Neural cell (in vitro differentiated cells): Measurements from ENCODE around the gene MAD1L1. TPM values are rescaled to one million over a fixed set of nuclear protein-coding genes. Genes with fewer than 3 reads are reported as not detected.

Experiments used
- H2AFZ ChIP-seq: fragments of 200-600, 300-800 bp; sonication (generic), shearing (Covaris generic); 2 replicates; pipeline ENCODE4 v1.6.0; 2014; ENCODE audit warnings: low read depth, mild to moderate bottlenecking, antibody characterized with exemption, low read length, moderate library complexity
- H3F3A ChIP-seq: fragments of 200-600 bp; shearing (Covaris generic); 2 replicates; pipeline ENCODE4 v1.6.1; 2016; ENCODE audit warnings: mild to moderate bottlenecking, moderate library complexity, mixed read lengths, antibody characterized with exemption, low read length; ENCODE audit not compliant: insufficient read depth, poor library complexity, severe bottlenecking
- H3K27ac ChIP-seq: fragments of 200-600, 300-800 bp; sonication (generic), shearing (Covaris generic); 2 replicates; pipeline ENCODE4 v1.5.1; 2014; ENCODE audit warnings: mild to moderate bottlenecking, low read length, moderate library complexity
- H3K27me3 ChIP-seq: fragments of 300-800, 200-600 bp; sonication (generic), shearing (Covaris generic); 2 replicates; pipeline ENCODE4 v1.6.0; 2014; ENCODE audit warnings: mild to moderate bottlenecking, low read depth, low read length, moderate library complexity; ENCODE audit not compliant: insufficient read depth
- H3K36me3 ChIP-seq: fragments of 300-800, 200-600 bp; sonication (generic), shearing (Covaris generic); 2 replicates; pipeline ENCODE4 v1.5.1; 2014; ENCODE audit warnings: mild to moderate bottlenecking, antibody characterized with exemption, low read length, moderate library complexity; ENCODE audit not compliant: insufficient read depth
- H3K4me2 ChIP-seq: fragments of 300-800, 200-600 bp; sonication (generic), shearing (Covaris generic); 2 replicates; pipeline ENCODE4 v1.6.0; 2014; ENCODE audit warnings: mild to moderate bottlenecking, low read length
- H3K4me3 ChIP-seq: fragments of 300-800, 200-600 bp; sonication (generic), shearing (Covaris generic); 2 replicates; pipeline ENCODE4 v1.5.1; 2014; ENCODE audit warnings: mild to moderate bottlenecking, low read length, moderate library complexity
- H3K79me2 ChIP-seq: fragments of 200-600 bp; shearing (Covaris generic); replicated peaks from 2 replicates; pipeline ENCODE4 v1.6.0; 2014; ENCODE audit warnings: mild to moderate bottlenecking, low read length, moderate library complexity; ENCODE audit not compliant: insufficient read depth
- H3K9ac ChIP-seq: fragments of 300-800, 200-600 bp; sonication (generic), shearing (Covaris generic); 2 replicates; pipeline ENCODE4 v1.6.1; 2016; ENCODE audit warnings: mild to moderate bottlenecking, low read length, mixed read lengths
- H3K9me2 ChIP-seq: fragments of 200-600 bp; shearing (Covaris generic); 2 replicates; pipeline ENCODE4 v1.6.1; 2016; ENCODE audit warnings: mild to moderate bottlenecking, low read length, mixed read lengths; ENCODE audit not compliant: insufficient read depth
- H3K9me3 ChIP-seq: fragments of 200-600, 300-800 bp; sonication (generic), shearing (Covaris generic); 2 replicates; pipeline ENCODE4 v1.6.1; 2016; ENCODE audit warnings: mild to moderate bottlenecking, mixed run types, low read length, moderate library complexity, mixed read lengths
- H4K20me1 ChIP-seq: fragments of 200-600 bp; shearing (Covaris generic); 2 replicates; pipeline ENCODE4 v1.6.1; 2016; ENCODE audit warnings: mild to moderate bottlenecking, mixed run types; ENCODE audit not compliant: insufficient read depth
- EP300 ChIP-seq: fragments of 450-650 bp; conservative IDR thresholded peaks from 2 replicates; pipeline ENCODE4 v1.6.1; 2014; ENCODE audit warnings: antibody characterized with exemption, mild to moderate bottlenecking, moderate library complexity; ENCODE audit not compliant: poor library complexity, severe bottlenecking
- EZH2 ChIP-seq: fragments of 200-600, 300-800 bp; shearing (Covaris generic), sonication (generic); IDR thresholded peaks from 2 replicates; pipeline ENCODE4 v1.6.1; 2014; ENCODE audit warnings: antibody characterized with exemption, low read length, borderline replicate concordance, mild to moderate bottlenecking; ENCODE audit not compliant: insufficient read depth, poor library complexity, severe bottlenecking
- MXI1 ChIP-seq: fragments of 450-650 bp; conservative IDR thresholded peaks from 2 replicates; pipeline ENCODE4 v1.6.1; 2014; ENCODE audit warnings: antibody characterized with exemption, mild to moderate bottlenecking; ENCODE audit not compliant: poor library complexity, severe bottlenecking
- POLR2AphosphoS5 ChIP-seq: IDR thresholded peaks from 2 replicates; pipeline ENCODE4 v1.6.1; 2012
- RAD21 ChIP-seq: fragments of 450-650 bp; conservative IDR thresholded peaks from 2 replicates; pipeline ENCODE4 v1.6.1; 2014; ENCODE audit warnings: antibody characterized with exemption, mild to moderate bottlenecking, moderate library complexity
- REST ChIP-seq: IDR thresholded peaks from 2 replicates; pipeline ENCODE4 v1.6.1; 2012; ENCODE audit warnings: borderline replicate concordance
- SMC3 ChIP-seq: fragments of 450-650 bp; conservative IDR thresholded peaks from 2 replicates; pipeline ENCODE4 v1.6.1; 2014; ENCODE audit warnings: antibody characterized with exemption, mild to moderate bottlenecking, moderate library complexity; ENCODE audit not compliant: poor library complexity
- TAF1 ChIP-seq: IDR thresholded peaks from 2 replicates; pipeline ENCODE4 v1.6.1; 2012; ENCODE audit warnings: low read depth
- polyA plus RNA-seq: library from polyadenylated mRNA; depleted of rRNA; stranded (reverse); fragments of >200 nt; gene quantifications from 2 replicates; pipeline ENCODE4 v1.2.3, GENCODE V29; 2014
- TF ChIP-seq, protein P1 (sequence below): fragments of 450-650 bp; IDR thresholded peaks from 2 replicates; pipeline ENCODE4 v1.5.1; 2014; ENCODE audit warnings: antibody characterized with exemption, mild to moderate bottlenecking, moderate library complexity; ENCODE audit not compliant: poor library complexity, severe bottlenecking

The MAD1L1 gene
- polyA plus RNA-seq, 1 donor from 2014 or later: 31.4 TPM

- no peak overlapping the region for H3K4me3 ChIP-seq
- no peak overlapping the region for H2AFZ ChIP-seq
- H4K20me1 ChIP-seq: no peaks in the 10 kb centered on the region
- no peak overlapping the region for H3K27ac ChIP-seq
- no peak overlapping the region for H3K9ac ChIP-seq
- H3K9me2 ChIP-seq: no peaks in the 10 kb centered on the region
- no peaks in the 10 kb centered on the region for H3K9me3 ChIP-seq
- H3K4me2 ChIP-seq: no peak overlapping the region
- H3K36me3 ChIP-seq: peaks cover 4% of the 10 kb centered on the region
- H3K79me2 ChIP-seq: no peaks in the 10 kb centered on the region
- no peaks in the 10 kb centered on the region for H3F3A ChIP-seq
- no peak for TF ChIP-seq EP300
- TF ChIP-seq, protein P1, sequence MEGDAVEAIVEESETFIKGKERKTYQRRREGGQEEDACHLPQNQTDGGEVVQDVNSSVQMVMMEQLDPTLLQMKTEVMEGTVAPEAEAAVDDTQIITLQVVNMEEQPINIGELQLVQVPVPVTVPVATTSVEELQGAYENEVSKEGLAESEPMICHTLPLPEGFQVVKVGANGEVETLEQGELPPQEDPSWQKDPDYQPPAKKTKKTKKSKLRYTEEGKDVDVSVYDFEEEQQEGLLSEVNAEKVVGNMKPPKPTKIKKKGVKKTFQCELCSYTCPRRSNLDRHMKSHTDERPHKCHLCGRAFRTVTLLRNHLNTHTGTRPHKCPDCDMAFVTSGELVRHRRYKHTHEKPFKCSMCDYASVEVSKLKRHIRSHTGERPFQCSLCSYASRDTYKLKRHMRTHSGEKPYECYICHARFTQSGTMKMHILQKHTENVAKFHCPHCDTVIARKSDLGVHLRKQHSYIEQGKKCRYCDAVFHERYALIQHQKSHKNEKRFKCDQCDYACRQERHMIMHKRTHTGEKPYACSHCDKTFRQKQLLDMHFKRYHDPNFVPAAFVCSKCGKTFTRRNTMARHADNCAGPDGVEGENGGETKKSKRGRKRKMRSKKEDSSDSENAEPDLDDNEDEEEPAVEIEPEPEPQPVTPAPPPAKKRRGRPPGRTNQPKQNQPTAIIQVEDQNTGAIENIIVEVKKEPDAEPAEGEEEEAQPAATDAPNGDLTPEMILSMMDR: no peak
- TF ChIP-seq RAD21: no peak
- no peak for TF ChIP-seq TAF1
- TF ChIP-seq REST: no peak
- TF ChIP-seq POLR2AphosphoS5: no peak
- no peak for TF ChIP-seq SMC3
- no peak for TF ChIP-seq EZH2
- TF ChIP-seq MXI1: no peak
- no peaks in the 10 kb centered on the region for H3K27me3 ChIP-seq
Measured at GRCh38 chr7:2032876-2033407, 199.8 kb downstream of the MAD1L1 start.

GRCh38 chr7:2032030-2032875 lies 200.5 kb downstream of the MAD1L1 start:
- no peak overlapping the region for H2AFZ ChIP-seq

More at GRCh38 chr7:2032030-2032875, 200.5 kb downstream of the MAD1L1 start:
- TF ChIP-seq MXI1 (no peak), POLR2AphosphoS5 (no peak), TAF1 (no peak), REST (no peak), EZH2 (no peak), RAD21 (no peak), EP300 (no peak), SMC3 (no peak)
- TF ChIP-seq, protein P1: no peak
- H3K9ac ChIP-seq: no peak overlapping the region
- no peak overlapping the region for H3K4me2 ChIP-seq
- no peak overlapping the region for H3K4me3 ChIP-seq
- H3K79me2 ChIP-seq: no peaks in the 10 kb centered on the region
- no peaks in the 10 kb centered on the region for H3F3A ChIP-seq
- no peaks in the 10 kb centered on the region for H4K20me1 ChIP-seq
- peaks cover 4% of the 10 kb centered on the region for H3K36me3 ChIP-seq
- no peaks in the 10 kb centered on the region for H3K9me3 ChIP-seq
- no peak overlapping the region for H3K27ac ChIP-seq
- no peaks in the 10 kb centered on the region for H3K9me2 ChIP-seq
- H3K27me3 ChIP-seq: no peaks in the 10 kb centered on the region
